ENCODE results near the gene FAM217B. TPM values are rescaled to one million over a fixed set of nuclear protein-coding genes. Genes with fewer than 3 reads are reported as not detected.

The FAM217B gene
- total RNA-seq, 1 donor from 2014 or later: 12.8 TPM

GRCh38 chr20:59977086-59977485 is 36.9 kb downstream of the FAM217B start:
- no peak overlapping the region for H3K27ac ChIP-seq
- H3K27me3 ChIP-seq: no peaks in the 10 kb centered on the region
- H3K4me1 ChIP-seq: no peaks in the 10 kb centered on the region
- no peak for DNase-seq (ENCODE audit: extremely low spot score in 2 of 2)
- no peaks in the 10 kb centered on the region for H3K36me3 ChIP-seq
- H3K9me3 ChIP-seq: no peaks in the 10 kb centered on the region
- H3K4me3 ChIP-seq: no peak overlapping the region
- intact Hi-C loops (cut with DNase I): no loop called here
- no peak for TF ChIP-seq CTCF (IDR thresholded peaks at IDR 0.05)
- no peak for TF ChIP-seq POLR2A (IDR thresholded peaks at IDR 0.05)
- no peak for TF ChIP-seq POLR2AphosphoS5 (IDR thresholded peaks at IDR 0.05; ENCODE audit: insufficient read depth in 1 of 2, low read depth in 1 of 2)

GRCh38 chr20:59983076-59983475 is 42.9 kb downstream of the FAM217B start:
- H3K4me1 ChIP-seq: no peaks in the 10 kb centered on the region
- TF ChIP-seq POLR2AphosphoS5 (IDR thresholded peaks at IDR 0.05; ENCODE audit: insufficient read depth in 1 of 2, low read depth in 1 of 2) (no peak), CTCF (IDR thresholded peaks at IDR 0.05) (no peak), POLR2A (IDR thresholded peaks at IDR 0.05) (no peak)
- no peaks in the 10 kb centered on the region for H3K27me3 ChIP-seq
- H3K36me3 ChIP-seq: no peaks in the 10 kb centered on the region
- no peak overlapping the region for H3K4me3 ChIP-seq
- no peak for DNase-seq (ENCODE audit: extremely low spot score in 2 of 2)
- intact Hi-C loops (cut with DNase I): no loop called here
- no peak overlapping the region for H3K27ac ChIP-seq
- H3K9me3 ChIP-seq: no peaks in the 10 kb centered on the region

GRCh38 chr20:59984541-59984940 is 44.4 kb downstream of the FAM217B start:
- no peaks in the 10 kb centered on the region for H3K36me3 ChIP-seq
- no peak overlapping the region for H3K4me3 ChIP-seq
- no peak for DNase-seq (ENCODE audit: extremely low spot score in 2 of 2)
- H3K9me3 ChIP-seq: no peaks in the 10 kb centered on the region
- intact Hi-C loops (cut with DNase I): no loop called here
- no peak for TF ChIP-seq POLR2AphosphoS5 (IDR thresholded peaks at IDR 0.05; ENCODE audit: insufficient read depth in 1 of 2, low read depth in 1 of 2)
- TF ChIP-seq CTCF (IDR thresholded peaks at IDR 0.05): no peak
- no peak for TF ChIP-seq POLR2A (IDR thresholded peaks at IDR 0.05)
- no peaks in the 10 kb centered on the region for H3K27me3 ChIP-seq
- H3K27ac ChIP-seq: no peak overlapping the region
- no peaks in the 10 kb centered on the region for H3K4me1 ChIP-seq

GRCh38 chr20:59985164-59985563 is 45.0 kb downstream of the FAM217B start:
- Histone ChIP-seq H3K9me3 (no peaks in the 10 kb centered on the region), H3K27ac (no peak overlapping the region), H3K36me3 (no peaks in the 10 kb centered on the region), H3K4me1 (no peaks in the 10 kb centered on the region), H3K27me3 (no peaks in the 10 kb centered on the region), H3K4me3 (no peak overlapping the region)
- DNase-seq (ENCODE audit: extremely low spot score in 2 of 2): no peak
- intact Hi-C loops (cut with DNase I): no loop called here
- TF ChIP-seq POLR2A (IDR thresholded peaks at IDR 0.05): no peak
- TF ChIP-seq CTCF (IDR thresholded peaks at IDR 0.05): no peak
- TF ChIP-seq POLR2AphosphoS5 (IDR thresholded peaks at IDR 0.05; ENCODE audit: insufficient read depth in 1 of 2, low read depth in 1 of 2): no peak

- Histone ChIP-seq H3K27me3 (no peaks in the 10 kb centered on the region), H3K4me1 (no peaks in the 10 kb centered on the region), H3K4me3 (no peak overlapping the region), H3K36me3 (no peaks in the 10 kb centered on the region), H3K9me3 (no peaks in the 10 kb centered on the region), H3K27ac (no peak overlapping the region)
- TF ChIP-seq POLR2AphosphoS5 (IDR thresholded peaks at IDR 0.05; ENCODE audit: insufficient read depth in 1 of 2, low read depth in 1 of 2): no peak
- TF ChIP-seq POLR2A (IDR thresholded peaks at IDR 0.05): no peak
- no peak for TF ChIP-seq CTCF (IDR thresholded peaks at IDR 0.05)
- no peak for DNase-seq (ENCODE audit: extremely low spot score in 2 of 2)
- intact Hi-C loops (cut with DNase I): no loop called here
Measured at GRCh38 chr20:59985864-59986263, 45.7 kb downstream of the FAM217B start.
